WERI-Rb-1 (cell line): ENCODE measurements around the gene CBFA2T3.
"Not testable (repeated sequence)": the region's sequence is repeated elsewhere in the genome, so short reads cannot be mapped to it uniquely, and the experiment has no call there.

ENCODE experiments used
- DNase-seq: peaks from one replicate; pipeline ENCODE4 v3.0.0-alpha.2; 2020
- H3K27ac ChIP-seq: fragments of 250-450 bp; sonication (Bioruptor Pico); 2 replicates; pipeline ENCODE4 v1.5.1; 2020; ENCODE audit warnings: mild to moderate bottlenecking, moderate library complexity
- H3K27me3 ChIP-seq: fragments of 250-450 bp; sonication (Bioruptor Pico); 2 replicates; pipeline ENCODE4 v1.5.1; 2021; ENCODE audit warnings: mild to moderate bottlenecking, low read depth, moderate library complexity; ENCODE audit not compliant: insufficient read depth, severe bottlenecking
- H3K36me3 ChIP-seq: fragments of 250-450 bp; sonication (Bioruptor Pico); 2 replicates; pipeline ENCODE4 v1.5.1; 2020; ENCODE audit warnings: mild to moderate bottlenecking, moderate library complexity
- H3K4me3 ChIP-seq: 2 replicates; pipeline ENCODE4 v1.5.1; 2011; ENCODE audit warnings: low read depth, mild to moderate bottlenecking, control low read depth, low read length
- H3K9me3 ChIP-seq: fragments of 250-450 bp; sonication (Bioruptor Pico); 2 replicates; pipeline ENCODE4 v1.5.1; 2021; ENCODE audit warnings: mild to moderate bottlenecking, moderate library complexity; ENCODE audit not compliant: severe bottlenecking
- TF ChIP-seq, protein P1 (sequence below): IDR thresholded peaks from 2 replicates; pipeline ENCODE4 v1.5.1; 2011; ENCODE audit warnings: low read depth, mild to moderate bottlenecking, control low read depth, inconsistent platforms, low read length

The CBFA2T3 gene

GRCh38 chr16:88894681-88895300, 82.2 kb downstream of the CBFA2T3 start:
- Histone ChIP-seq H3K9me3 (no peaks in the 10 kb centered on the region), H3K27me3 (no peaks in the 10 kb centered on the region), H3K4me3 (no peak overlapping the region), H3K27ac (no peak overlapping the region), H3K36me3 (peaks cover 6% of the 10 kb centered on the region; the same call in 1 of the 2 replicates)
- DNase-seq = no peak
- TF ChIP-seq, protein P1, sequence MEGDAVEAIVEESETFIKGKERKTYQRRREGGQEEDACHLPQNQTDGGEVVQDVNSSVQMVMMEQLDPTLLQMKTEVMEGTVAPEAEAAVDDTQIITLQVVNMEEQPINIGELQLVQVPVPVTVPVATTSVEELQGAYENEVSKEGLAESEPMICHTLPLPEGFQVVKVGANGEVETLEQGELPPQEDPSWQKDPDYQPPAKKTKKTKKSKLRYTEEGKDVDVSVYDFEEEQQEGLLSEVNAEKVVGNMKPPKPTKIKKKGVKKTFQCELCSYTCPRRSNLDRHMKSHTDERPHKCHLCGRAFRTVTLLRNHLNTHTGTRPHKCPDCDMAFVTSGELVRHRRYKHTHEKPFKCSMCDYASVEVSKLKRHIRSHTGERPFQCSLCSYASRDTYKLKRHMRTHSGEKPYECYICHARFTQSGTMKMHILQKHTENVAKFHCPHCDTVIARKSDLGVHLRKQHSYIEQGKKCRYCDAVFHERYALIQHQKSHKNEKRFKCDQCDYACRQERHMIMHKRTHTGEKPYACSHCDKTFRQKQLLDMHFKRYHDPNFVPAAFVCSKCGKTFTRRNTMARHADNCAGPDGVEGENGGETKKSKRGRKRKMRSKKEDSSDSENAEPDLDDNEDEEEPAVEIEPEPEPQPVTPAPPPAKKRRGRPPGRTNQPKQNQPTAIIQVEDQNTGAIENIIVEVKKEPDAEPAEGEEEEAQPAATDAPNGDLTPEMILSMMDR = no peak

DNA sequence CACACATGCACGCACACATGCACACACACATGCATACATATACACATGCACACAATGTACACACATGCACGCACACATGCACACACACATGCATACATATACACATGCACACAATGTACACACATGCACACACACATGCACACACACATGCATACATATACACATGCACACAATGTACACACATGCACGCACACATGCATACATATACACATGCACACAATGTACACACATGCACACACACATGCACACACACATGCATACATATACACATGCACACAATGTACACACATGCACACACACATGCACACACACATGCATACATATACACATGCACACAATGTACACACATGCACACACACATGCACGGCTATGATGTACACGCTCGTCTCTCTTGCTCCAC, 82.7 kb downstream of the CBFA2T3 start:
- H3K9me3 ChIP-seq, H3K27ac ChIP-seq, H3K4me3 ChIP-seq, DNase-seq, H3K27me3 ChIP-seq, H3K36me3 ChIP-seq: not testable (repeated sequence)

DNA sequence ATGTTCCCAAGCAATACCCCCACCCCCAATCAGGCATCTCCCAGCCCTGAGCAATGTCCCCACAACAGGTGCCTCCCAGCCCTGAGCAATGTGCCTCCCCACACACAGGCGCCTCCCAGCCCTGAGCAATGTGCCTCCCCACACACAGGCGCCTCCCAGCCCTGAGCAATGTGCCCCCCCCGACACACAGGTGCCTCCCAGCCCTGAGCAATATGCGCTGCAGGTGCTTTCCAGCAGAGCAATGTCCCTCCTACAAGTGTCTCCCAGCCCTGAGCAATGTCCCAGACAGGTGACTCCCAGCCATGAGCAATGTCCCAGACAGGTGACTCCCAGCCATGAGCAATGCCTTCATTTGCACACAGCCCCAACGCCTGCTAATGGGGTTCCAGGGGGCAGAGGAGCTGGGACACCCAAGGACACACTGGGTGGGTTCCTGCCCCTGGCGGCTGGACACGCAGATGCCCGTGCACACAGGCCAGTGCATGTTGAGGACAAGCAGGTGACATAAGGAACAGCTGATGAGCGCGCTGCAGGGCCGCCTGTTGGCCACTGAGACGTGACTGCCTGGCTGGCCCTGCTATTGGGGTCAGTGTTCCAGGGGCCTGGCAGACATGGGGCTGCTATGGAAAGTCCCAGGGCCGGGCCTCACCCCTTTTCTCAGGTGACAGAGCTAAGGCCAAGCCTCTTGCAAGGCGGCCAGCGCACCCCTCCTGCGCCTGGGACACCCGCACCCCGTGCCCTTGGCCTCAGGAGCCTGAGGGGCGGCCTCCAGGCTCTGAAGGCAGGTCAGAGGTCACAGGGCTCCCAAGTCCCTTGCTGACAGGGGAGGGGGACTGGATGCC, 83.7 kb downstream of the CBFA2T3 start:
- H3K4me3 ChIP-seq = no peak overlapping the region
- TF ChIP-seq, protein P1 = no peak
- no peak for DNase-seq
- H3K27me3 ChIP-seq = no peaks in the 10 kb centered on the region
- no peak overlapping the region for H3K27ac ChIP-seq
- peaks cover 6% of the 10 kb centered on the region; the same call in 1 of the 2 replicates for H3K36me3 ChIP-seq
- no peaks in the 10 kb centered on the region for H3K9me3 ChIP-seq

- DNase-seq = no peak
- Histone ChIP-seq H3K9me3 (no peaks in the 10 kb centered on the region), H3K27ac (peak overlapping the region; percentile 33), H3K4me3 (no peak overlapping the region), H3K27me3 (no peaks in the 10 kb centered on the region), H3K36me3 (peaks cover 6% of the 10 kb centered on the region; the same call in 1 of the 2 replicates)
- TF ChIP-seq, protein P1 = no peak
Observed at GRCh38 chr16:88892065-88892464, 84.9 kb downstream of the CBFA2T3 start.

DNA sequence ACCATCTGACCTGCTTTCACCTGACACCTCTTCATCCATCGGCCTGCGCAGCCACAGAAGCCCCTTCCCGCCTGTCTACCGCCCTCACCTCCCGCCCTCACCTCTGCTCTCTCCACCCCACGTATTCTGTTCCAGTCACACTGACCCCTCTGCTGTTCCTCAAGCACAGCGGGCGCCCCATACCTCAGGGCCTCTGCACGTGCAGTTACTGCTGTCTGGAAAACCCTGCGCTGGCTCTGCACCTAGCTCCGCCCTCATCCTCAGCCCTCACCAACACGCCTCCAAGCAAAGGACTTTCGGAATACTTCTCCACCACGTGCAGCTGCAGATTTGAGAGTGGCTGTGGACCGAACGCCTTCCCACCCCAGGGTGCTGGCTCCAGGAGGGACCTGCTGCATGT, 85.9 kb downstream of the CBFA2T3 start:
- no peak for DNase-seq
- Histone ChIP-seq H3K27me3 (no peaks in the 10 kb centered on the region), H3K36me3 (peaks cover 6% of the 10 kb centered on the region; the same call in 1 of the 2 replicates), H3K9me3 (no peaks in the 10 kb centered on the region), H3K27ac (no peak overlapping the region), H3K4me3 (no peak overlapping the region)
- TF ChIP-seq, protein P1 = no peak

GRCh38 chr16:88889702-88890352, 87.2 kb downstream of the CBFA2T3 start:
- not testable (repeated sequence) for H3K27me3 ChIP-seq, H3K9me3 ChIP-seq, H3K36me3 ChIP-seq, H3K27ac ChIP-seq, H3K4me3 ChIP-seq, DNase-seq
